ENCODE data around the gene PTPRM. TPM values are rescaled to one million over a fixed set of nuclear protein-coding genes. Genes with fewer than 3 reads are reported as not detected.

The PTPRM gene
- total RNA-seq, 1 experiment from 2014 or later = 42.3 TPM

- no peak for DNase-seq
- H3K9me3 Mint-ChIP-seq (ENCODE audit: low read depth, unreplicated experiment) = peaks cover 3% of the 10 kb centered on the region
- no peaks in the 10 kb centered on the region for H3K36me3 Mint-ChIP-seq (ENCODE audit: insufficient read depth, unreplicated experiment)
- no peaks in the 10 kb centered on the region for H3K4me1 Mint-ChIP-seq (ENCODE audit: low read depth, unreplicated experiment)
- no peaks in the 10 kb centered on the region for H3K27me3 Mint-ChIP-seq (ENCODE audit: unreplicated experiment)
- TF ChIP-seq CTCF (IDR thresholded peaks at IDR 0.05; ENCODE audit: unreplicated experiment) = no peak
- CTCF ChIA-PET = interaction anchor here (0.6 kb wide), 1 partner anchor 58 kb away, joined by 3 read pairs; no protein-coding TSS in a partner anchor
- H3K27ac Mint-ChIP-seq (ENCODE audit: unreplicated experiment) = no peak overlapping the region
- intact Hi-C loops (cut with micrococcal nuclease; ENCODE audit: unreplicated experiment) = no loop called here
- no TSS peak for BruUV-seq (replicated peaks)
- no peak overlapping the region for H3K4me3 Mint-ChIP-seq (ENCODE audit: low read depth, unreplicated experiment)
Measured at GRCh38 chr18:7844418-7844817, 277.3 kb downstream of the PTPRM start.

- intact Hi-C loops (cut with micrococcal nuclease; ENCODE audit: unreplicated experiment) = no loop called here
- Mint-ChIP-seq H3K27me3 (ENCODE audit: unreplicated experiment) (no peaks in the 10 kb centered on the region), H3K4me1 (ENCODE audit: low read depth, unreplicated experiment) (no peaks in the 10 kb centered on the region), H3K27ac (ENCODE audit: unreplicated experiment) (no peak overlapping the region), H3K36me3 (ENCODE audit: insufficient read depth, unreplicated experiment) (no peaks in the 10 kb centered on the region), H3K4me3 (ENCODE audit: low read depth, unreplicated experiment) (no peak overlapping the region), H3K9me3 (ENCODE audit: low read depth, unreplicated experiment) (peaks cover 3% of the 10 kb centered on the region)
- no TSS peak for BruUV-seq (replicated peaks)
- no peak for TF ChIP-seq CTCF (IDR thresholded peaks at IDR 0.05; ENCODE audit: unreplicated experiment)
- CTCF ChIA-PET = no interaction called here
- DNase-seq = no peak
Measured at GRCh38 chr18:7846335-7846734, 279.2 kb downstream of the PTPRM start.

GRCh38 chr18:7847357-7848053, 280.4 kb downstream of the PTPRM start:
- no peak for DNase-seq
- Mint-ChIP-seq H3K27me3 (ENCODE audit: unreplicated experiment) (no peaks in the 10 kb centered on the region), H3K4me1 (ENCODE audit: low read depth, unreplicated experiment) (no peaks in the 10 kb centered on the region), H3K27ac (ENCODE audit: unreplicated experiment) (no peak overlapping the region), H3K36me3 (ENCODE audit: insufficient read depth, unreplicated experiment) (no peaks in the 10 kb centered on the region), H3K9me3 (ENCODE audit: low read depth, unreplicated experiment) (peaks cover 7% of the 10 kb centered on the region), H3K4me3 (ENCODE audit: low read depth, unreplicated experiment) (no peak overlapping the region)
- CTCF ChIA-PET = interaction anchor here (0.6 kb wide), 1 partner anchor 1673 kb away, joined by 5 read pairs; no protein-coding TSS in a partner anchor
- intact Hi-C loops (cut with micrococcal nuclease; ENCODE audit: unreplicated experiment) = no loop called here
- no peak for TF ChIP-seq CTCF (IDR thresholded peaks at IDR 0.05; ENCODE audit: unreplicated experiment)
- no TSS peak for BruUV-seq (replicated peaks)

GRCh38 chr18:7848054-7848412, 280.9 kb downstream of the PTPRM start:
- Mint-ChIP-seq H3K27ac (ENCODE audit: unreplicated experiment) (no peak overlapping the region), H3K4me1 (ENCODE audit: low read depth, unreplicated experiment) (no peaks in the 10 kb centered on the region), H3K36me3 (ENCODE audit: insufficient read depth, unreplicated experiment) (no peaks in the 10 kb centered on the region), H3K4me3 (ENCODE audit: low read depth, unreplicated experiment) (no peak overlapping the region), H3K27me3 (ENCODE audit: unreplicated experiment) (no peaks in the 10 kb centered on the region), H3K9me3 (ENCODE audit: low read depth, unreplicated experiment) (peaks cover 7% of the 10 kb centered on the region)
- CTCF ChIA-PET = interaction anchor here (0.6 kb wide), 1 partner anchor 1674 kb away, joined by 5 read pairs; no protein-coding TSS in a partner anchor
- no TSS peak for BruUV-seq (replicated peaks)
- TF ChIP-seq CTCF (IDR thresholded peaks at IDR 0.05; ENCODE audit: unreplicated experiment) = no peak
- intact Hi-C loops (cut with micrococcal nuclease; ENCODE audit: unreplicated experiment) = no loop called here
- no peak for DNase-seq

Measured in Calu3 (cell line).